GM19239 (cell line): ENCODE results near the gene VPS35.

ENCODE experiments used
- DNase-seq: peaks from one replicate; pipeline ENCODE4 v3.0.0; 2011; ENCODE audit warnings: low spot score; ENCODE audit not compliant: insufficient read length
- FAIRE-seq: peaks from 2 replicates; lab custom pipeline; 2011; peaks lifted over from hg19 to GRCh38; lab: Jason Lieb, UNC

Gene VPS35

DNA sequence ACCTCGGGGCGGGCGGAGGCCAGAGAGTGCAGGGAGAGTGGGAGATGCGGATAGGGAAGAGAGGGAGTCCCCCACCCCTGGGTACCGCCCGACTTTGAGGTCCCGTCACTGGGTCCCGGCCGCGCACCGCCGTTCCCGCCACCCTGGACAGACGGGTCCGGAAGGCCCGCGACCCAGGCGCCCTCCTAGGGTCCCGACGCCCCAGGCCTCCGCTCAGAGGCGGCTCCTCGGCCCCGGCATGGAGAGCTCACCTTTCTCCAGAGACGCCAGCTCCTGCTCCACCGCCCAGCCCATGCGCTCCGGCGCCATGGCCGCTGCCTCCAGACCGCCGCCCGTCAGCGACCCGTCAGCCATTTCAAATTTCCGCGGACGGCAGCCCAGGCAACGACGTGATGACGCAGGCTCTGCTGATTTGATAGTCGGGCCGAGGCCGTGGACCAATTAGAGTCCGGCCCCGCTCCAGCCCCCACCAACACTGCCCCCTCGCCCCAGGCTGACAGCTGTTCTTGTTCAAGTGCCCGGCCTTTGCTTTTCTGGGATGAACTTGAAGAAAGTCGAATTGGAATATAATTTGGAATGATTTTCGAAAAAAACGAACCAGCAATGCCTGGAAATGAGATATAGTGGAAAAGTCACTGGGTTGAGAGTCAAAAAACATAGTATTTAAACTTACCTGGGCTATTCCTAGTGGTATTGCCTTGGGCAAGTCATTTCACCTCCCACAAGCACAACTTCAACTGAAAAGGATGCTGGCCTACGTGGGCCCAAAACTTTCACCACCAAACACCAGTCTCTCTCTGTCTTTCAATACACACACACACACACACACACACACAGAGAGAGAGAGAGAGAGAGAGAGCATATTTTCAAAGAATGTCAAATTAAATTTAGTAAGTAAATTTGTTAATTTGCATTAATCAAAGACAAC lies 67.7 kb downstream of the VPS35 start, which contains the start of gene SHCBP1:
SHCBP1 (minus strand) TSS at position 374 of the 928 bp plus-strand sequence; CDS start at position 354, 20 bp downstream.
- FAIRE-seq: peak; percentile 89

DNA sequence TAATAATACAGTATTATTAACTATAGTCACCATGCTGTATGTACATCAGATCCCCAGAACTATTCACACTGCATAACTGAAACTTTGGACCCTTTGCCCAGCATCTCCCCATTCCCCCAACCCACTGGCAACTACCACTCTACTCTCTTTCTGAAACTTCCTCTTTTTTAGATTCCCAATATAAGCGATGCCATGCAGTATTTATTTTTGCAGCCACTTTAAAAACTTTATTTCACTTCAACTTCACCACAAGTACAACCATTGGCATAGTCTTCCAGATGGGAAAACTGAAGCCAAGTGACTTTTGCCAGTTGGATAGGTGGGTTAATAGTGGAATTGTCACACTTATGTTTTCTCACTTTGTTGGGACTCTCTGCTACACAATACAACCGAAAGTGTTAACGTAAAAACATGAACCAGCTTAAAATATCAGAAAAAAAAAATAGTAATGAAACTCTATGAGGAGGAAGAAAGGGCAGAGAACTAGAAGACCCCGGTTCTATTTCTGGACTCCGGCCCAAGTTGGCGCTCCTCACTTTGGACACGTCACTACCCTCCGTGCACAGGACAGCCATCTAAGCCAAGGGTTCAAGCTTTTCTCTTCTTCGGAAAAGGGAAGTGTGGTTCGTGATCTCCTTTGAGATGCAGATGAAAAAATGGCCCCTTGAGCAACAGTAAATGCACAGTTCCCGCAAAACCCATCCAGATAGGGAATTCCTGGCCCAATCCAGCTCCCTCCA lies 68.5 kb downstream of the VPS35 start:
- no peak for FAIRE-seq
- DNase-seq: no peak

More for the DNA sequence above, 67.7 kb downstream of the VPS35 start, which contains the start of gene SHCBP1:
- DNase-seq: peak; percentile 85

DNA sequence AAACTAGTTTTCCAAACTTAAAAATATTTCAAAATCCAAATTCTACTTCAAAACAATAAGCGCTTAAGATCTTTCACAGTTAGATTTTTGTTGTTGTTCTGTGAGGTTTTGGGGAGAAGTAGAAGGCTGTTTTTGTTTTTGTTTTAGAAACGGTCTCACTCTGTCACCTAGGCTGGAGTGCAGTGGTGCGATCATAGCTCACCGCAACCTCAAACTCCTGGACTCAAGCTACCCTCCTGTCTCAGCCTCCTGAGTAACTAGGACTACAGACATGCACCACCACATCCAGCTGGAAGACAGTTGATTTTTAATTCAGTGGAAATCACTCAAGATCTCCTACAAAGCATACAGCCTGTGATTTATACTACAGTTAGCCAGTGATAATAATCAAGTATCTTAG lies 70.5 kb downstream of the VPS35 start:
- no peak for DNase-seq
- no peak for FAIRE-seq

DNA sequence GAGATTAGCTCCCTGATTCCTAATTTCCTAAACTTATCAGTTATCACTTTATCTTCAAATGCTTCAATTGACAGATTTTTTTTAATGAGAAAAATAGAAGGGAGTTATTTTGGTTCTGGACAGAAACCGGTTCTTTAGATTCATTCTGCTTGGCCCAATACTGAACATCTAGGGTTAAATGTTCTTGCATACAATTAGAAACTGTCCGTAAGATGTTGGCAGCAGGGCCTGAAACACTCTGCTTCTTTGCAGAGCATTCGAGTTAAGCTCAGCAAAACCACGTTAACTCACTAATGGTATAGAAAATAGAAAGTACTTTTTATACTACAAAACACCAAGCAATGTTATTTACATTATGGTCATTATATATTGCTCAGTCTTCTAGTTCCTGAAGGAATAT lies 75.0 kb downstream of the VPS35 start:
- FAIRE-seq (no peak), DNase-seq (no peak)

DNA sequence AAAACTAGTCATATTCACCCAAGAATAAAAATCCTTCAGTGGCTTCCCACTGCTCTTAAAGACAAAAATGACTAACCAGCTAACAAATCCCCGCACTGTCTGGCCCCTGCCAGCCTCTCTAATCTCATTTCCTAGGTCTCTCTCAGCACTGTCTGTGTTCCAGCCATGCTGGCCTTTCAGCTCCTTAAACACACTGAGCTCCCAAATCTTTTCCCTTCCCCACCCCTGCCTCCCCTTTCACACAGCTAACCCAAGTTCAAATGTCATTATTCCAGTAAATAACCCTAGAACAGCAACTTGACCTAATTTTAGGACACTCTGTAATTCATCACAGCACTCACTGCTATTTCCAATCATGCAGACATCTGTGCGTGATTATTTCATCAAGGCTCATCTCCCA lies 75.6 kb downstream of the VPS35 start:
- FAIRE-seq (no peak), DNase-seq (no peak)

DNA sequence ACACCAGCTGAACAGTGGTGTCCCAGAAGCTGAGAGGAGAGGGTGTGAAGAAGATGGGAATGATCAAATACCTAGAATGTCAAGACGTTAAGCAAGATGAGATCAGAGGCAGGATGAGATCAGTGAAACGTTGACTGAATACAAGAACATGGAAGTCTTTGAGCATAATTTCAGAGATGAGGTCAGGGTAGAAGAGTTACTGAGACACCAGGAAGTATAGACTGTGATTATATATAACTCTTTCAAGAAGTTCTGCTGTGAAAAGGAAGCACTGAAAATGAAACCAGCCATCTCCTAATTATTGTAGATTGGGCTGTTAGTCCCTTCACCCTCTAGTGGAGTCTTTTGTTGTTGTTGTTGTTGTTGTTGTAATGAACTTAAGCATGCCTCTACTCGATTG lies 76.9 kb downstream of the VPS35 start:
- FAIRE-seq: peak; percentile 61

DNA sequence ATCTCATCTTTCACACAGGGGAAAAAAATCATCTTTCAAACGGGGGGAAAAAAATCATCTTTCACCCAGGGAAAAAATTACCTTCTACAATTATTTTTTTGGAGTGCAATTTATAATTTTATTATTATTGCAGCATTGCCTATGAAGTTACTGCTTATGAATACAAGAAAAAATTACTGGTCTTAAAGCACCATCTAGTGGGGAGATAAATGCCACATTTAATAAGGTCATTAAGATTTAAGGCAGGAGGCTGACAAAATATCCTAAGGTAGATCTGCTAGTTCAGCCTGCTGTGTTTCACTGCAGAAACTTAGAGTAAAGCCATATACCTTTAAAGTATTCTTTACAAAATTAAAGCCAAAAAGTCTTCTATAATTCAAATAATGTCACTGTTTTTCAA lies 81.4 kb downstream of the VPS35 start:
- FAIRE-seq (no peak), DNase-seq (no peak)

More for the DNA sequence above, 76.9 kb downstream of the VPS35 start:
- DNase-seq: no peak

DNA sequence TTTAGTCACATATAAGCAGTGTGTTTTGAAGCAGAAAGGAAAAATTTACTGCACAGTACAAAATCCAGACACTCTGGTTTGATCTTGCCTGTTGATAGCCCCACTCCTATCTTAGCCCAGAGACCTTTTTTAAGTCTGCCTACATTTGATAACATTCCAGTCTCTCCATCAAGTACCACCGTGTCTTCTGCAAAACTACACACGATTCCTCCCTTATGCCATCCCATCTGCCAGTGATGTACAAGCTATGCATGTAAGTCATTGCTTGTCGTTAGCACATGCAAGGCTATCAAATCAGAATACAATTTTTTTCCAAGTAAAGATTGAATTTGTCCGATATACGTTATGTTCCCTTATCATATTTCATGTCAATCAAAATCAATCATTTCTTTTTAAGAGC lies 82.7 kb downstream of the VPS35 start:
- DNase-seq: no peak
- peak; percentile 35 for FAIRE-seq
